Psoas muscle (tissue), 8 donors: ENCODE measurements around the gene DTNB. TPM values are rescaled to one million over a fixed set of nuclear protein-coding genes. Genes with fewer than 3 reads are reported as not detected.

Source experiments
- ATAC-seq, 4 donors: fragments of 200-7000 bp; cut with Tn5 transposase; one replicate each; pipeline ENCODE4 v1.9.1; 2020; ENCODE audit warnings: moderate library complexity in 3 of 4, mild to moderate bottlenecking in 2 of 4
- DNase-seq, 2 donors: peaks; one replicate each; pipeline ENCODE4 v3.0.0-alpha.2; 2020
- H3K27ac ChIP-seq: fragments of 200-600 bp; one replicate; pipeline ENCODE4 v1.8.0; 2022
- H3K27me3 ChIP-seq, 3 donors: fragments of 200-600 bp in 1 of 3; one replicate each; pipeline versions ENCODE4 v1.6.1 to v1.8.0; 2013 to 2022; ENCODE audit warnings: low read length in 2 of 3, mild to moderate bottlenecking in 2 of 3, moderate library complexity in 1 of 3; ENCODE audit not compliant: insufficient read depth in 3 of 3
- H3K36me3 ChIP-seq, 2 donors: fragments of 200-600 bp in 1 of 2; one replicate each; pipeline versions ENCODE4 v1.6.1 to v1.8.0; 2013 to 2022; ENCODE audit warnings: low read depth in 1 of 2, mild to moderate bottlenecking in 1 of 2, moderate library complexity in 1 of 2; ENCODE audit not compliant: insufficient read depth in 1 of 2
- H3K4me1 ChIP-seq: fragments of 200-600 bp; one replicate; pipeline ENCODE4 v1.8.0; 2022
- H3K4me3 ChIP-seq: fragments of 200-600 bp; one replicate; pipeline ENCODE4 v1.8.0; 2022; ENCODE audit warnings: mild to moderate bottlenecking
- H3K9me3 ChIP-seq: fragments of 200-600 bp; one replicate; pipeline ENCODE4 v1.8.0; 2022
- WGBS, 3 donors: extraction: QIAGEN DNeasy Blood & Tissue Kit; methylation state at CpG; one replicate each; pipeline versions ENCODE4 v1.1.6 to v1.1.7; 2013; 5-methylcytosine and 5-hydroxymethylcytosine counted together
- intact Hi-C, 2 donors: fragments of 100-400 bp; cut with DNase I; formaldehyde crosslinking; loops; one replicate each; pipeline versions ENCODE4 v1.11.0 to v1.14.2; 2022
- polyA plus RNA-seq, 3 donors: library from polyadenylated mRNA; stranded (reverse); fragments of 200-250 nt; gene quantifications; one replicate each; pipeline ENCODE4 v1.2.3, GENCODE V29; 2013
- total RNA-seq, 4 donors: library from RNA; stranded (reverse); fragmentation: NEBNext Ultra II Directional in 2 of 4; extraction: Animal tissue kit (Norgen Biotek cat#: 25700) in 2 of 4; gene quantifications; one replicate each; pipeline versions ENCODE4 v1.2.1 to v1.2.4, GENCODE V29; 2021 to 2023
- TF ChIP-seq, protein P1 (sequence below): fragments of 200-600 bp; IDR thresholded peaks from one replicate; pipeline ENCODE4 v1.8.0; 2022; ENCODE audit warnings: antibody characterized with exemption
- donor health status: healthy with polysubstance abuse.
- donor health status: DM: no; HTN: no; CAD: no; lungs with moderate emphysema.
- donor health status: Bipolar disorder and iron deficiency.
- donor health status: healthy.
- donor health status: DM: yes; HTN: yes; CAD: no.
- donor health status: DM: no; HTN: no; CAD: no.
- donor health status: DM: no; HTN: no; CAD: no.
- donor health status: DM: yes; HTN: yes; CAD: no.

Gene DTNB
- total and polyA plus RNA-seq, 7 donors, result 2.3 to 6.3 (median 4.2) TPM

DNA sequence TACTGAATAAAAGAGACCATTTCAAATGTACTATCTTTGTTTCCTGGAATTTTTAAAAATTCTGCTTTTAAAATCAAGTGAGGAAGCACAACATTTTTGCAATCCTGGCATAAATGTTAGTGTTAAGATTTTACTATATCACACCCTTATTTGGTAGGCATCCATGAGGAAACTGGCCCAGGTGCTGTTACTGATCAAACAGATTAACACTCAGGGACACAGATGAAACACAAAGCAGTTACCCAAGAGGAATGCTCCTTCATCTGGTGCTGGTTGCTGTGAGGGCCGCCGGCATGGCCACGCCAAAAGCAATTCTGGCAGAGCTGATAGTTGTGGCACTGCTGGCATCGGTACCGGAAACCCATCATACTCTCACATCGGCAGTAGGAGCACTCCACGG is 96.8 kb downstream of the DTNB start:
- 92 to 93% (median 93%) methylated on average over 7 of the region's 7 CpGs for WGBS, 3 donors

DNA sequence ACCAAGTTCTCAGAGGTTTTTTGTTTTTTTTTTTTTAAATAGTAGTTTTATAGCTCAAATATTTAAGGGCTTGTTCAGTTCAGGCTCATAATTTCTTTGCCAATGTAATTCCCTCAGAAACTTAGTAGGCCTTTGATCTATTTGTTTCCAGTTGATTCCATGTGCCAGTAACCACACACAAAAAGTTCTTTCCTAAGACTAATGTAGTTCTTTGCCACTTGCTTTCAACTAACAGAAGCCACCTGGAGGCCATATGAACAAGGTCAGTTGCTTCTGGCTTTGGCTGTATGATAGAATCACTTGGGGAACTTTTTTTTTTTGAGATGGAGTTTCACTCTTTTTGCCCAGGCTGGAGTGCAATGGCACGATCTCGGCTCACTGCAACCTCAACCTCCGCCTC is 100.7 kb downstream of the DTNB start:
- Histone ChIP-seq H3K27me3 (no peaks in the 10 kb centered on the region), H3K4me3 (no peak overlapping the region), H3K27ac (no peak overlapping the region), H3K36me3 (no peaks in the 10 kb centered on the region), H3K4me1 (no peaks in the 10 kb centered on the region), H3K9me3 (no peaks in the 10 kb centered on the region)
- TF ChIP-seq, protein P1, sequence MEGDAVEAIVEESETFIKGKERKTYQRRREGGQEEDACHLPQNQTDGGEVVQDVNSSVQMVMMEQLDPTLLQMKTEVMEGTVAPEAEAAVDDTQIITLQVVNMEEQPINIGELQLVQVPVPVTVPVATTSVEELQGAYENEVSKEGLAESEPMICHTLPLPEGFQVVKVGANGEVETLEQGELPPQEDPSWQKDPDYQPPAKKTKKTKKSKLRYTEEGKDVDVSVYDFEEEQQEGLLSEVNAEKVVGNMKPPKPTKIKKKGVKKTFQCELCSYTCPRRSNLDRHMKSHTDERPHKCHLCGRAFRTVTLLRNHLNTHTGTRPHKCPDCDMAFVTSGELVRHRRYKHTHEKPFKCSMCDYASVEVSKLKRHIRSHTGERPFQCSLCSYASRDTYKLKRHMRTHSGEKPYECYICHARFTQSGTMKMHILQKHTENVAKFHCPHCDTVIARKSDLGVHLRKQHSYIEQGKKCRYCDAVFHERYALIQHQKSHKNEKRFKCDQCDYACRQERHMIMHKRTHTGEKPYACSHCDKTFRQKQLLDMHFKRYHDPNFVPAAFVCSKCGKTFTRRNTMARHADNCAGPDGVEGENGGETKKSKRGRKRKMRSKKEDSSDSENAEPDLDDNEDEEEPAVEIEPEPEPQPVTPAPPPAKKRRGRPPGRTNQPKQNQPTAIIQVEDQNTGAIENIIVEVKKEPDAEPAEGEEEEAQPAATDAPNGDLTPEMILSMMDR, result no peak
- no peak for DNase-seq
- no peak for ATAC-seq
- intact Hi-C loops, result no loop called here
- WGBS, 3 donors, result 96 to 98% (median 97%) methylated on average over 3 of the region's 3 CpGs

More for the DNA sequence above, 96.8 kb downstream of the DTNB start:
- no peaks in the 10 kb centered on the region for H3K9me3 ChIP-seq
- H3K4me3 ChIP-seq, result no peak overlapping the region
- no peaks in the 10 kb centered on the region for H3K27me3 ChIP-seq
- TF ChIP-seq, protein P1, result no peak
- DNase-seq, result no peak
- no peaks in the 10 kb centered on the region for H3K4me1 ChIP-seq
- intact Hi-C loops, result no loop called here
- no peak for ATAC-seq
- no peak overlapping the region for H3K27ac ChIP-seq
- H3K36me3 ChIP-seq, result no peaks in the 10 kb centered on the region

DNA sequence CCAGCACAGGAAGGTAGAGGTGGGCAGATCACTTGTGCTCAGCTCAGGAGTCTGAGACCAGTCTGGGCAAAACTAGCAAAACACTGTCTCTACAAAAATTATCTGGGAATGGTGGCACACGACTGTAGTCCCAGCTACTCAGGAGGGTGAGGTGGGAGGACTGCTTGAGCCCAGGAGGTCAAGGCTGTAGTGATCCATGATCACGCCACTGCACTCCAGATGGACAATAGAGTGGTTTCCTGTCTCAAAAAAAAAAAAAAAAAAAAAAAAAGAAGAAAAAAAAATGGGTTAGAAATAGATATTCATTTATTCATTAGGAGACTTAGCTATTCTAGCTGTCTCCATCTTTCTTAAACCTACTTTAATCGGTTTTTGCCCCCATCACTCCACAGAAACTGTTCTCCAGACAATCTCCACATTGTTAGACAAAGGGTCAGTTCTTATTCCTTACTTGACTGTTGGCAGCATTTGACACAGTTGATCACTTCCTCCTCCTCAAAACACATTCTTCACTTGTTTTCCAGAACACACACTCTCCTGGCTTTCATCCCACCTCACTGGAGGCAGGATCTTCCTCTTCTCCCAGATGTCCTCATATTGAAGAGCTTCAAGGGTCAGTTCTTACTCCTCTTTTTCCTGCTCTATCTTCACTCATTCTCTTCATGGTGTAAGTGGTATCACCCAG is 103.1 kb downstream of the DTNB start:
- Histone ChIP-seq H3K36me3 (no peaks in the 10 kb centered on the region), H3K4me1 (no peaks in the 10 kb centered on the region), H3K27me3 (no peaks in the 10 kb centered on the region), H3K9me3 (no peaks in the 10 kb centered on the region), H3K4me3 (no peak overlapping the region), H3K27ac (no peak overlapping the region)
- DNase-seq, result no peak
- intact Hi-C loops, result no loop called here
- TF ChIP-seq, protein P1, result no peak
- ATAC-seq, result no peak
- 55 to 73% (median 67%) methylated on average over 3 of the region's 3 CpGs for WGBS, 3 donors

DNA sequence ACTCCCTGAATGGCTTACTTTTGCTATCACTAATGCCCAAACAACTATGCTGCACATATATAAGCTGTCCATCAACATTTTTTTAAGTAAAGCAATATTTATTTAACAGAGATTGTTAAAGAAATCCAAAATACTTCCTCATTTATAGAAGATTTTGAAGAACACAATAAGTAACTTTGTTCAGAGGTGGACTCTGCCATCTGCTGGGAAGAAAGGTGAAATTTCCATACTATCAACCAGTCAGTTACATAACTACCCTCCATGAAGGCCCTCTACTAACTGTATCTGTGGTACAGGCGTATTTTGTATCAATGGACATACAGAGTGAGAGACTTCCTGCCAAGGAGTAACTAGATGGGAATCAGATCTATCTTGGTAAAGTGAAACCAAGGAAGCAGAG is 106.0 kb downstream of the DTNB start:
- no peak for DNase-seq
- H3K27me3 ChIP-seq, result no peaks in the 10 kb centered on the region
- no peaks in the 10 kb centered on the region for H3K4me1 ChIP-seq
- TF ChIP-seq, protein P1, result no peak
- no peaks in the 10 kb centered on the region for H3K9me3 ChIP-seq
- intact Hi-C loops, result no loop called here
- H3K27ac ChIP-seq, result no peak overlapping the region
- WGBS, 3 donors, result 81 to 89% (median 86%) methylated on average over 1 of the region's 1 CpG
- H3K4me3 ChIP-seq, result no peak overlapping the region
- ATAC-seq, result peak in 1 of 4 donors; percentile 45
- no peaks in the 10 kb centered on the region for H3K36me3 ChIP-seq

DNA sequence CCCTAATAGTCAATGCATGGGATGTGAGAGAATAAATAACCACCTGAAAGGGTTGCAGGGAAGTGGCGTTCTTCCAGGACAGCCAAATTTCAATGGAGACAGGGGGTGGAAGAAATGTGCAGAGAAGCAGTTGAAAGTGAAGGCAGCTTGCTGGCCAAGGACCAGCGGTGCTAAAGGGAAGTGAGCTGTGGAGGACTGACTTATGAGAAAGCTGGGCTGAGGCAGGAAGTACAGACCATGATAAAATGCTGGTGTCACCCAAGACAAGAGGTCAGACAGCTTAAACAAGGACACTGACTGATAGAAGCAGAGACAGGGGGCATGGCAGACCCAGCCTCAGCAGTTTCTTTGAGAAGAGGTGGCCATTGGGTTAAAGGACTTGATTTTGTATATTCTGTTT is 106.7 kb downstream of the DTNB start:
- WGBS, 3 donors, result 57 to 64% (median 58%) methylated on average over 2 of the region's 2 CpGs
- TF ChIP-seq, protein P1, result no peak
- H3K36me3 ChIP-seq, result no peaks in the 10 kb centered on the region
- H3K4me1 ChIP-seq, result no peaks in the 10 kb centered on the region
- no peaks in the 10 kb centered on the region for H3K9me3 ChIP-seq
- H3K4me3 ChIP-seq, result no peak overlapping the region
- no peaks in the 10 kb centered on the region for H3K27me3 ChIP-seq
- intact Hi-C loops, result no loop called here
- H3K27ac ChIP-seq, result no peak overlapping the region
- ATAC-seq, result no peak
- DNase-seq, result no peak
